Effector memory CD4-positive, alpha-beta T cell (primary cell): ENCODE data around the gene PLEKHA4.
"Not testable (repeated sequence)": the region's sequence is repeated elsewhere in the genome, so short reads cannot be mapped to it uniquely, and the experiment has no call there.

Experiments
- DNase-seq, 3 donors: peaks; one replicate each; pipeline ENCODE4 v3.0.0-alpha.2; 2020
- H3K27ac ChIP-seq: 2 replicates; pipeline ENCODE4 v1.7.0; 2013; ENCODE audit warnings: mild to moderate bottlenecking, low read length, moderate library complexity; ENCODE audit not compliant: insufficient read depth, poor library complexity, severe bottlenecking
- H3K27me3 ChIP-seq: replicated peaks from 2 replicates; pipeline ENCODE4 v1.7.0; 2013; ENCODE audit warnings: mild to moderate bottlenecking, low read length; ENCODE audit not compliant: insufficient read depth, control insufficient read depth, poor library complexity, severe bottlenecking
- H3K36me3 ChIP-seq: 2 replicates; pipeline ENCODE4 v1.7.0; 2013; ENCODE audit warnings: mild to moderate bottlenecking, low read length, moderate library complexity; ENCODE audit not compliant: control insufficient read depth, insufficient read depth
- H3K4me1 ChIP-seq: 2 replicates; pipeline ENCODE4 v1.7.0; 2013; ENCODE audit warnings: low read length, mild to moderate bottlenecking; ENCODE audit not compliant: control insufficient read depth, insufficient read depth, poor library complexity, severe bottlenecking
- H3K4me3 ChIP-seq: 2 replicates; pipeline ENCODE4 v1.7.0; 2013; ENCODE audit warnings: low read length, low read depth, mild to moderate bottlenecking; ENCODE audit not compliant: insufficient read depth, poor library complexity, severe bottlenecking
- H3K9me3 ChIP-seq: 2 replicates; pipeline ENCODE4 v1.7.0; 2013; ENCODE audit warnings: mild to moderate bottlenecking, low read length, moderate library complexity; ENCODE audit not compliant: control insufficient read depth

The PLEKHA4 gene

DNA sequence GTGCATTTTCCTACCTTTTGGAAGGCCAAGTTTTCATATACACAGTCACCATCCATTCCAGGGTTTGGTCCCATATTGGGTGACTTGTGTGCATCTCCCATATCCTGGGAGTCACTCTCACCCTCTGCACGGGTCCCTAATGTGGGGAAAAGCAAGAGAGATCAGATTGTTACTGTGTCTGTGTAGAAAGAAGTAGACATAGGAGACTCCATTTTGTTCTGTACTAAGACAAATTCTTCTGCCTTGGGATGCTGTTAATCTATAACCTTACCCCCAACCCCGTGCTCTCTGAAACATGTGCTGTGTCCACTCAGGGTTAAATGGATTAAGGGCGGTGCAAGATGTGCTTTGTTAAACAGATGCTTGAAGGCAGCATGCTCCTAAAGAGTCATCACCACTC, 21.1 kb upstream of the PLEKHA4 start:
- H3K36me3 ChIP-seq, H3K27ac ChIP-seq, H3K9me3 ChIP-seq, H3K4me1 ChIP-seq, H3K4me3 ChIP-seq, H3K27me3 ChIP-seq, DNase-seq: not testable (repeated sequence)

DNA sequence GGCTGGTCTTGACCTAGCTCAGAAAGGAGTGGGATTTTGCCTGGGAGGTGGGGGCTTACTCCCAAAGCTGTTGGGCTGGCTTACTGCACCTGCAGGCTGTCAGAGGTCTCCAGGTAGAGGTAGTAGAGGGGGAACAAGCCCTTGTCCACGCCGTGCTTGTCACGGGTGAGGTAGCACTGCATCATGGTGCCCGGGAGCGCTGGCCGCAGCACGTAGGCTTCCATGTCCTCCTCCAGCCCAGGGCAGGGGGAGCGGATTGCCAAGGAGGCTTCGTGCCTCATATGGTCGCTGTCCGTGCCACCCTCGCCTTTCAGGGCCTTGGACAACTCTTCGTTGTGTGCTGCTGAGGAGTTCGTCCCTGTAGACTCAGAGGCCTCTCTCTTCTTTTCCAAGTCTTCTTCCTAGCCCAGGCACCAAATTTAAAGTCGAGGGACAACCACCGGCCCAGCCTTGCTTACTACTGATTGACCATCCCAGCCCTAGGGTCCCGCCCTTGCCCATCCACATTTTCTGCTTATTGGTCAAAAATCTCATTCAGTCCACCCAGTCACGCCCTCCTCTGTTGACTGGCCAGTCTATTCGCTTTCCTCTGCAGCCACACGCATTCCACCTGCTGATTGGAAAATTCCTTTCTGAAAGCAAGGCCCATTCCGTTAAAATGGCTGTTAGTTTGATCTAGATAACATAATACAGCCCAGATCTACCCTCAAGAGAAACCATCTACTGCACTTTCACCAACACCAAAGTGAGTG, 19.6 kb upstream of the PLEKHA4 start:
- H3K4me3 ChIP-seq: no peak overlapping the region
- no peaks in the 10 kb centered on the region for H3K4me1 ChIP-seq
- H3K36me3 ChIP-seq: no peaks in the 10 kb centered on the region
- H3K9me3 ChIP-seq: no peaks in the 10 kb centered on the region
- no peak overlapping the region for H3K27ac ChIP-seq
- DNase-seq: no peak
- no peaks in the 10 kb centered on the region for H3K27me3 ChIP-seq

DNA sequence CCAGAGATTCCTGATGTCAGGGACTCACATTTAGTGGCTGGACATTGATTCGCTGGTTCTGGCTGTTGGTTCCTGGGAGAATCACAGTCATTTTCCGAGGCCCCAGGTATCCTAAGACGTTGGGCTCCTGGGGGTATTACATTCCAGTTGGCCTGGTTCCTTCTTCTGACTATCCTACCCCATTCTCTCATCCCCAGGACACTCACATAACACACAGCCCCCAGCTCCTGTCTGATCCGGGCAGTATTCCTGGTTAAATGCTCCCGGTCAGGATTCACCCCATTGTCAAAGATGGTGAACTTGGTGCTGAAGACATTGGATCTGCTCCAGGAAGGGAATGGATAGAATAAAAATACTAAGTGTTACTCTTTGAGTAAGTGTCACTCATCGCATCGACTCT, 15.3 kb upstream of the PLEKHA4 start:
- H3K27me3 ChIP-seq: no peaks in the 10 kb centered on the region
- H3K4me1 ChIP-seq: no peaks in the 10 kb centered on the region
- H3K27ac ChIP-seq: no peak overlapping the region
- no peak overlapping the region for H3K4me3 ChIP-seq
- H3K36me3 ChIP-seq: no peaks in the 10 kb centered on the region
- H3K9me3 ChIP-seq: no peaks in the 10 kb centered on the region
- no peak for DNase-seq

DNA sequence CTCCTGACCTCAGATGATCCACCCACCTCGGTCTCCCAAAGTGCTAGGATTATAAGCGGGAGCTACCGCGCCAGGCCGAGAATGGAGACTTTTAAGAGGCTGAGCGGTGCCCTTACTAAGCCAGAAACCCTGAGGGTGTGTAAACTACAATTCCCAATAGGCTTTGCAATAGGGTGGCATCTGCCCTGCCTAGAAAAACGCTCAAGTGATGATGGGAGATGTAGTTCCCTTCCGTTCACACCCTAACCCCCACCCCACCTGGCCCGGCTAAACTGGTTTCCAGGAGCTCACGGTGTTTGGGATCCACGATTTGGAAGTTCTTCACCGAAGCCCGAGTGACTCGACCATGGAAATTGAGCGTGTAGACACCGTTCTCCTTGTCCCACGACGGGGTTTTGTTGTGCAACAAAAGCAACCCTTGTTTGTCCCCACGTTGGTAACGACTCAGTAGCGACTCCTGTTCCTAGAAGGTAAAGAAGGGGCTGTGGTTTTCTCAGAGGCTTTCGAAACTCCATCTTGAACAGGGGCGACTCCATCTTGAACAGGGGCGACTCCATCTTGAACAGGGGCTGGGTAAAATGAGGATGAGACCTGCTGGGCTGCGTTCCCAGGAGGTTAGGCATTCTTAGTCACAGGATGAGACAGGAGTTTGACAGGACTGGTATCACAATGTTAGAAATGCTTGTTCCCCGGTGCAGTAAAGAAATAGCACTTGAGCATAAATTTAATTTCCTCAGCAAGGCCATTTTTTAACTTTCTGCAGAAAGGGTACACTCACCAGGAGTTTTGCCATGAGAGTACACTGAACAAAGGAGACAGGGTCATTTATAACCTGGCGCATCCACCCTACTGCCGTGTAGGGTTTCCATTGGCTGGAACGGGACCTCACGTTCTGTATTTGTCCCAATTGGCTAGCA, 13.6 kb upstream of the PLEKHA4 start:
- Histone ChIP-seq H3K9me3 (no peaks in the 10 kb centered on the region), H3K36me3 (no peaks in the 10 kb centered on the region), H3K27ac (no peak overlapping the region), H3K4me1 (no peaks in the 10 kb centered on the region), H3K27me3 (no peaks in the 10 kb centered on the region), H3K4me3 (no peak overlapping the region)
- DNase-seq: no peak

GRCh38 chr19:48879696-48880095, 11.3 kb upstream of the PLEKHA4 start:
- peaks cover 14% of the 10 kb centered on the region for H3K36me3 ChIP-seq
- H3K9me3 ChIP-seq, H3K4me3 ChIP-seq, H3K27ac ChIP-seq, DNase-seq, H3K27me3 ChIP-seq: not testable (repeated sequence)
- H3K4me1 ChIP-seq: peaks cover 16% of the 10 kb centered on the region

DNA sequence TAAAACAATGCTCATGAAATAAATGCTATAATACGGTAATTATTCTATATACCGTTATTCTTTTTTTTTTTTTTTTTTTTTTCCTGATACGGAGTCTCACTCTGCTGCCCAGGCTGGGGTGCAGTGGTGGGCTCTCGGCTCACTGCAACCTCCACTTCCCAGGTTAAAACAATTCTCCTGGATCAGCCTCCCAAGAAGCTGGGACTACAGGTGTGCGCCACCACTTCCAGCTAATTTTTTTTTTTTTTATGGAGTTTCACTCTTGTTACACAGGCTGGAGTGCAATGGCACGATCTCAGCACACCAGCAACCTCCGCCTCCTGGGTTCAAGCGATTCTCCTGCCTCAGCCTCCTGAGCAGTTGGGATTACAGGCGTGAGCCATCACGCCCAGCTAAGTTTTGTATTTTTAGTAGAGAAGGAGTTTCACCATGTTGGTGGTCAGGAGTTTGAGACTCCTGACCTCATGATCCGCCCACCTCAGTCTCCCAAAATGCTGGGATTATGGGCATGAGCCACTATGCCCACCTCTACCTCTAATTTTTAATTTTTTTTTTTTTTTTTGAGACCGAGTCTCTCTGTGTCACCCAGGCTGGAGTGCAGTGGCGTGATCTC, 10.7 kb upstream of the PLEKHA4 start:
- peaks cover 22% of the 10 kb centered on the region for H3K4me1 ChIP-seq
- DNase-seq: no peak
- H3K27ac ChIP-seq: no peak overlapping the region
- H3K9me3 ChIP-seq: no peaks in the 10 kb centered on the region
- H3K27me3 ChIP-seq: no peaks in the 10 kb centered on the region
- peaks cover 18% of the 10 kb centered on the region for H3K36me3 ChIP-seq
- H3K4me3 ChIP-seq: no peak overlapping the region

GRCh38 chr19:48878196-48879024, 10.0 kb upstream of the PLEKHA4 start:
- H3K4me3 ChIP-seq: no peak overlapping the region
- no peaks in the 10 kb centered on the region for H3K9me3 ChIP-seq
- no peak for DNase-seq
- peaks cover 29% of the 10 kb centered on the region for H3K4me1 ChIP-seq
- H3K27me3 ChIP-seq: no peaks in the 10 kb centered on the region
- H3K36me3 ChIP-seq: peaks cover 25% of the 10 kb centered on the region
- no peak overlapping the region for H3K27ac ChIP-seq

- Histone ChIP-seq H3K4me3 (no peak overlapping the region), H3K4me1 (peaks cover 34% of the 10 kb centered on the region), H3K27me3 (no peaks in the 10 kb centered on the region), H3K27ac (no peak overlapping the region), H3K36me3 (peaks cover 28% of the 10 kb centered on the region), H3K9me3 (no peaks in the 10 kb centered on the region)
- DNase-seq: no peak
These were observed 9.4 kb upstream of the PLEKHA4 start for GRCh38 chr19:48877855-48878195.

DNA sequence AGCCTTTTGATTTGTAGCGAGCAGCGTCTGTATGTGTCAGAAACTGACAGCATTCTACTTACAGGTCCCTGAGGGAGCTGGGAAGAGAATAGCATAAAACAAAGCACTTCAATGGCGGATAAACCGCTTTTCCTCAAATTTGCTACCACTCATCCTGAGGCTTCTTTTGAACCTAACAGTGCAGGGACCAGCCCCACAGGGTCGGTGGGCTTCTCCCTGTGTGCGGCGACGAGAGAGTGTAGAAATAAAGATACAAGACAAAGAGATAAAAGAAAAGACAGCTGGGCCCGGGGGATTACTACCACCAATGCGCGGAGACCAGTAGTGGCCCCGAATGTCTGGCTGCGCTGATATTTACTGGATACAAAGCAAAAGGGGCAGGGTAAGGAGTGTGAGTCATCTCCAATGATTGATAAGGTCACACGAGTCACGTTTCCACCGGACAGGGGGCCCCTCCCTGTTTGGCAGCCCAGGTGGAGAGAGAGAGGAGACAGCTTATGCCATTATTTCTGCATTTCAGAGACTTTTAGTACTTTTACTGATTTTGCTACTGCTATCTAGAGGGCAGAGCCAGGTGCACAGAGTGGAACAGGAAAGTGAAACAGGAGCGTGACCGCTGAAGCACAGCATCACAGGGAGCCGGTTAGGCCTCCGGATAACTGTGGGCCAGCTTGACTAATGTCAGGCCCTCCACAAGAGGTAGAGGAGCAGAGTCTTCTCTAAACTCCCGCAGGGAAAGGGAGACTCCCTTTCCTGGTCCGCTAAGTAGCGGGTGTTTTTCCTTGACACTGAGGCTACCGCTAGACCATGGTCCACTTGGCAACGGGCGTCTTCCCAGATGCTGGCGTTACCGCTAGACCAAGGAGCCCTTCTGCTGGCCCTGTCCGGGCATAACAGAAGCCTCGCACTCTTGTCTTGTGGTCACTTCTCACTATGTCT, 7.9 kb upstream of the PLEKHA4 start:
- H3K27ac ChIP-seq: peak overlapping the region; percentile 100
- not testable (repeated sequence) for H3K27me3 ChIP-seq, H3K9me3 ChIP-seq
- H3K4me3 ChIP-seq: peak overlapping the region; percentile 50
- peak in 2 of 3 donors; percentile 39 to 40 for DNase-seq
- H3K36me3 ChIP-seq: peaks cover 33% of the 10 kb centered on the region
- peaks cover 34% of the 10 kb centered on the region for H3K4me1 ChIP-seq
